NCI-H82 (cell line): ENCODE data around the gene ARPC4.
"Not testable (repeated sequence)": the region's sequence is repeated elsewhere in the genome, so short reads cannot be mapped to it uniquely, and the experiment has no call there.

Experiments
- DNase-seq: peaks from one replicate; lab custom pipeline; 2025; lab: John Stamatoyannopoulos, UW

The ARPC4 gene

GRCh38 chr3:9770276-9770812 lies 22.5 kb upstream of the ARPC4 start:
- DNase-seq = no peak

DNA sequence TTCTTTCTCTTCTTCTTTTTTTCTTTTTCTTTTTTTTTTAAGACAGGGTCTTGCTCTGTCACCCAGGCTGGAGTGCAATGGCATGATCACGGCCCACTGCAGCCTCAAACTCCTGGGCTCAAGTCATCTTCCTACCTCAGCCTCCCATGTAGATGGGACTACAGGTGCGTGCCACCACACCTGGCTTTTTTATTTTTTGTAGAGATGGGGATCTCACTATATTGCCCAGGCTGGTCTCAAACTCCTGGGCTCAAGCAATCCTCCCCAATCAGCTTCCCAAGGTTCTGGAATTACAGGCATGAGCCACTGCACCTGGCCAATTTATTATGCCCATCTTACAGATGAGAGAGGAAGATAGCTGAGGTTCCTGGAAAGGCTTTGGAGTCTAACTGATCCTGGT lies 21.9 kb upstream of the ARPC4 start:
- DNase-seq = not testable (repeated sequence)

DNA sequence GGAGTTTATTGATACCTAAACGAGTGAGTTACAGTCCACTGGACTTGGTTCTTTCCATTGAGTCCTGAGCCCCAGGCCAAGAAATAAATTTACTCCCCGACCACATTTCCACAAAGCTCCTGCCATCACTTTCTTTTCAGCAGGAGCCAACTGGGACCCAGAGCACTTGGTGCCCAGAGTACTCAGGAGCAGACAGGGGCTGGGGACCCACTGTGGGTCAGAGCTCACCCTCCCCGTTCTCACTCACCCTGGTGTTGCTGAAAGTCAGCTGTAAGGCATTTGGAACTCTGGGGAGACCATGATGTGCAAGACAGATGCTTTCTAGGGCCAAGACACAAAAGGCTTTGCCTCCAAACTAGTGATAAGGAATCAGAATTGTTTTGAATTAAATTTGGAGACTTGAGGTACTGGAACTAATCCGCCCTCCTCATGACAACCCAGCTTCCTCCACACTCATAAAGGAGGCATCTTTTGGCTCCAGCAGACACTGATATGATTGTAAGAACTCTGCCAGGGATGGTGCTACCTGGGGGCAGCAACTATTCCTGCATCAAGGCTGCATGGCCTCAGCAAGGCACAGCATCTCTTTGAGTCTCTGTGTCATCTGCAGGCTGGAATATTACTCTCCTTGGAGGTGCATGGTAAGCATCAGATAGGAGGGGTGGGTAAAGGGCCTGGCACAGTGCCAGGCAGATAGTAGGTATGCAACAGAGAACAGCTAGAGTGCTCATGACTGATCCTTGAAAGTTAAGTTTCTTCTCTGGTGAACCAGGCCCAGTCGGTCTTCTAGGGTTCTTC lies 15.8 kb upstream of the ARPC4 start:
- no peak for DNase-seq

GRCh38 chr3:9777694-9778021 lies 15.2 kb upstream of the ARPC4 start:
- no peak for DNase-seq

DNA sequence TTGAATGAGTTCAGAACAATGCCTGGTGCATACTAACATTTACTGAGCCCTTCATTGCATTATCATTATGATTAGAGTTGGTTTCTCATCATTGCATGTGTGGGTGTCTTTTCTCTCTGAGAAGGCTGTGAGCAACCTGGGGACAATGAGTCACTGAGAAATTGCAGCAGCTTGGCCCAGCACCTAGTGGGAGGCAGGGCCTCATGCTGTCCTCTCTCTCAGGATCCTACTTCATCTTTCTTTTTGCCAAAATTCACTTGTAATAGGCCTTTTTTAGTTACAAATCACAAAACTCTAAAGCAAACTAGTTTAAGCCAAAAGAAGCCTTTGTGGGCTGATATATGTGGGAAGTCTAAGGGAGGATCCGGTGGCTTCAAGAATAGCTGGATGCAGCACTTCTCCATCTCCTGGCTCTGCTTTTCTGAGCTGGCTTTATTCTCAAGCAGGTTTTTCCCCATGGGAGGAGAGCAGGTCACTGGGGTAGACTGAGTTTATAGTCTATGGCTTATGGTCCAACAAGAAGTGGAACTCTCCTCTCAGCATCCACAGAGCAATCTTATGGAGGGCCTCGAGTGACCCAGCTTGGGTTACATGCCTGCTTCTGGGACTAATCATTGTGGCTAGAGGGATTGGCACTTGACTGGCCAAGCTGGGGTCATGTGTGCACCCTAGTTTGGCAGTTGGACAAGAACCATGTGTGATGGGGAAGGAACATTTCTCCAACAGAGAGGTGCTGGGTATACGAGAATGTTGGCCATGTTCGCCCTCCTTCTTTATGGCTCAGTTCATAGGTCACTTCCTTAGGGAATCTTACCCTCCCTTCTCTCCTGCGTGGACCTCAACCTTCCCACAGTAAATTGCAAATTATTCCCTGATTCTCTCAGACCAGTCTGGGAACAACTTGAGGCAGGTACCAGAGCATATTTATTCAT lies 14.5 kb upstream of the ARPC4 start:
- DNase-seq = no peak

DNA sequence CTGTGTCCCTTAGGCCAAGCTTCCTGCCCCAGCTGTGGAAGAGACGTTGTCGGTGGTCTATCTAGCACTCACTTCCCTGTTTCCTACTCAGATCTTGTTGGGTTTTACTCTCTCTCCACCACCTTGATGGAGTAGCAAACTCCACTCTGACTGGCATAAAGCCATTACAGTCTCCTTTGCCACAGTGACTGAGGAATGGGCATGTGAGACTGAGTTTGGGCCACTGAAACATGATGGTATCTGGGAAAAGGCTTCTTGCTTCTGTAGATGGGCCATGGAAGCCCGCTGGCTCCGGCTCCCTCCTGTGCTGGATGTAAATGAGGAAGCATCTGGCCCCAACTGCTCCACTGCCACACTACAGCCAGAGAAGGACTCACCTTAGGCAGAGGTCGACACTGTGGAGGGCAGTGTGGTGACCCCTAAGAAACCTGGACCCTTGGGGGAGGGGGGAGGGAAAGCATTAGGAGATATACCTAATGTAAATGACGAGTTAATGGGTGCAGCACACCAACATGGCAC lies 13.7 kb upstream of the ARPC4 start:
- no peak for DNase-seq

DNA sequence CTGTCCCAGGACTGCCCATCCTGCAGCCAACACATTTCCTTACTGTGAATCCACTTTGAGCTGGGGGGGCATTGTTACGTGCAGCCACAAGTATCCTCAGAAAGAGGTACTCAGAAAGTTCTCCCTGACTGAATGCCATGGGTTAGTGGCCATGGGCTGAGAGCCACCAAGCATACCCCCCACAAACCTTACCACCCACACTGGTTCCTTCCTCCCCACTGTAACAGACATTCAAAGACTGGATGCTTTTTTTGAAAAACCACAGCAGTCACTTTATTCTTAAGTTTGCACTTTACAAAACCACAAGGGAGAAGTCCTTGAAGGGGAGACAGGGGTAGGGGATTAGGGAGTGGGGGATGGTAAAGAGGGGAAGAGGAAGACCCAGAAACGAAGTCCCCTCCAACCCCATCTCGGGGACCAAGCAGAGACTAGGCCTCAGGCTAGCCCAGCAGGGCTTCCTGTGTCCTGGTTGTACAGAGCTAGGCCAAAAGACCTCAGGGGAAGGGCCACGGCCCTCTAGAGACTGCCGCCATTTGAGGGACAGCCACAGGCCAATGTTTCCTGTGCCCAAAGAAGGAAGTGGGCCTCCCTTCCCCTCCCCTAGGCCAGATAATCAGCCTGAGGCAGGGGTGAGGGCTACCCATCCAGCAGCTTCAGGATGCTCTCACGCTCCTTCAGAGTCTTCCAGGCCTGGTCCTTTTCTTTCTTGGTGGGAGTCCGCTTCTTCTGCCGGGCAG lies 13.0 kb upstream of the ARPC4 start:
- no peak for DNase-seq

GRCh38 chr3:9780458-9780812 lies 12.4 kb upstream of the ARPC4 start:
- no peak for DNase-seq

DNA sequence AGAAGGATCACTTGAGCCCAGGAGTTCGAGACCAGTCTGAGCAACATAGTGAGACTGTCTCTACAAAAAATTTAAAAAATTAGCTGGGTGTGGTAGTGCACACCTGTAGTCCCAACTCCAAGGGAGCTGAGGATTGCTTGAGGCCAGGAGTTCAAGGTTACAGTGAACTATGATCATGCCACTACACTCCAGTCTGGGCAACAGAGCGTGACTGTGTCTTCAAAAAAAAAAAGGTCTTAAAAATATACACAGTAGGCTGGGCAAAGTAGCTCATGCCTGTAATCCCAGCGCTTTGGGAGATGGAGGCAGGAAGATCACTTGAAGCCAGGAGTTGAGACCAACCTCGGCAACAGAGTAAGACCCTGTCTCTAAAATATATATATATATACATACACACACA lies 12.0 kb upstream of the ARPC4 start:
- DNase-seq = no peak

DNA sequence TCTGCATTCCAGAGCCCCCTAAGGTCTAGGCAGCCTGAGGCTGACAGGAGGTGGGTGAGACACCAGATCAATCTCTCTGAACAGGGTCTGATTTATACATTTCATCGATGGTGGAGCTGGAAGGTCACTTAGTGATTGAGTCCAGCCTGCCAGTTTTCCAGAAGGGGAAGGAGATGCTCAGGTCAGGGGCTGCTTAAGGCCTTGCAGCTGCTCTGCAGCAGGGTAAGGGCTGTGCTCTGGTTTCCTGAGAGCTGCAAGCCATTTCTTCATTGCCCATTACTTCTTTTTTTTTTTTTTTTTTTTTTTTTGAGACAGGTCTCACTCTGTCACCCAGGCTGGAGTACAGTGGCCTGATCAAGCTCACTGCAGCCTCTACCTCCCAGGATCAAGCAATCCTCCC lies 11.3 kb upstream of the ARPC4 start:
- DNase-seq = no peak

DNA sequence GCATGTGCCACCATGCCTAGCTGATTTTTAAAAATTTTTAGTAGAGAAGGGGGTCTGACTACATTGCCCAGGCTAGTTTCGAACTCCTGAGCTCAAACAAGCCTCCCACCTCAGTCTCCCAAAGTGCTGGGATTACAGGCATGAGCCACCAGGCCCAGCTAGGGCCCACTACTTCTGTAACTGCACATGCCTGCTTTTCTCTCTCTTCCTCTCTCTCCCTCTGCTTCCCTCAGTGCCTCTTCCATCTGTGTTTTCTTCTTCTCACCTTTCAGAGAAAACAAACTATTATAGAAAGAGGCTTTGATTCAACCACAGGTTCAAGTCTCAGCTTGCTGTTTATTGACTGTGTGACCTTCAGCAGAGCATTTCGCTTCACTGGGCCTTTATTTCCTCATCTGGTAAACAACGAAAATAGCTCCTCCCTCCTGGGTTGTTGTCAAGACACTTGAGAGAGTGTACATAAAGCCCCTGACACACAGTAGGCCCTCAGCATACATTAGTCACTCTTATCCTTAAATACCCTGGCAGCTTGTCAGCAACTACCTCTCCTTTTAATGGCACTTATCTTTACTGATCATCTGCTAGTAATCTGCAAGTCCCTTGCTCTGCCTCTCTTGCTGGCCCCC lies 10.8 kb upstream of the ARPC4 start:
- no peak for DNase-seq

GRCh38 chr3:9782770-9783169 lies 10.1 kb upstream of the ARPC4 start:
- DNase-seq = peak; percentile 17

DNA sequence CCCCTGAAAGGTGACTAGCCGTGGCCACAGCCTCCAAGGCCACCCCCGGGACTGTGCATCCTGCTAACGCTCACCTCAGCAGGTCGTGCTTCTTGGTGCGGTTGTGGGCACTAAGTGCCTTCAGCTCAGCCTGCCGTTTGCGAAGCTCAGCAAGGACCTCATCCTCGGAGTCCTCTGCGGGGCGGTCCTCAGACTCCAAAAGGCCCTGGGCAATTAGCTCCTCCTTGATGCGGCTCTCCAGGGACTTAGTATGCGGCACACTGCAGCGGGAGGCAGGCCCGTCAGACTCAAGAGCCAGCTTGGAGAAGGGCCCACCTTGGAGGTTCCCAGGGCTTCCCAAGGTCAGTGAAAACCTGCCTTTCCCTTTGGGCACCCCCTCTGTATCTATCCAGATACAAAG lies 8.9 kb upstream of the ARPC4 start:
- DNase-seq = no peak

DNA sequence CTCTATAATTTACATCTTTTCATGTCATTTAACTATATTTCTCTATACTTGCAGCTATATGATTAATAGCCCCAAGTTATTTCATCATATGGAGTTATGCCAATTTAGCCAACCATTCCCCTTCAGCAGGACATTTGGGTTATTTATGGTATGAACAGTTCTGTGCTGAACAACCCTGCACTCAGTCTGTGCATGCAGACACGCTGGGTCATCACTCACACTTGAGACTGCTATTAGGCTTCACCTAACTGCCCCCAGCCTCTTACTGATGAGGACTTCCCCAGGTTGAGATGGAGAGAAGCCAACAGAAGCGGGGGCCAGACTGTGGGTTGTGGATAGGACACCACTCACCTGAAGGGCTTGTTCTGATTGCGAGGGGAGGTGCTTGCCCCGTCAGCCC lies 7.9 kb upstream of the ARPC4 start:
- no peak for DNase-seq

DNA sequence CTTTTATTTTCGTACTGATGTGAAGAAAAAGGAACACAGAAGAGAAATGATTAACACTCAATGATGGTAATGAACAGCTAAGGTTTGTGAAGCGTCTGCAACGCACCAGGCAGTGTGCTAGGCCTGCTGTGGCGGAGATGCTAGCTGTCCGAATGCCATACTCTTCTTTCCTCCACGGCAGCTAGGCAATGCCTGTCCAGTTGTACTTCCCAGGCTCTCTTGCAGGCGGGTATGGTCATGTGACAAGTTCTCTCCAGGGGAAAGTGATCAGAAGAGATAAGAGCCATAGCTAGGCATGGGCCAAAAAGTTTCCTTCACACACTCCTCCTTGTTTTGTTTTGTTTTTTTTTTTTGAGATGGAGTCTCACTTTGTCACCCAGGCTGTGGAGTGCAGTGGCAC lies 7.3 kb upstream of the ARPC4 start:
- no peak for DNase-seq

DNA sequence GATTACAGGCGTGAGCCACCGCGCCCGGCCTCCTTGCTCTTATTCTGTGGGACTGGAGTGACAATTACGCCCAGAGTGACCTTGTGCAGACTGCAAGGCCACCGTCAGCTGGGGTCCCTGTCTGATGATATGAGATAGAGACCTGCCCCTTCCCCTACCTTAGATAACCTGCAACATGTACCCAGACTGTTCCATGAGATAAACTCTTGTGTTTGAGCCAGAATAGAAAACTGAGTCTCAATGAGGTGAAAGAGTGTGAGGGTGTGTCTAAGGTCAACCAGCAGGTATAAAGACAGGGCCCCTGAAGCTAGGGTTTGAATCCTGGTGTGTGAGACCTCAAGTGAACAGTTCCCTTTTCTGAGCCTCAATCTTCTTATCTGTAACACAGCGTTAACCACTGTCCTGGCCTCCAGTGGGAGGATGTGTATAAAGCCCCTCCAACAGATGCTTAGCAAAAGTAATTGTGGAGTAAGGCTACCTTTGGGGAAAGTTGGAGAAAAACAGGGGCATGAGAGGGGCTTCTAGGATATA lies 6.6 kb upstream of the ARPC4 start:
- DNase-seq = no peak

- DNase-seq = no peak
Observed at GRCh38 chr3:9786825-9787669, 5.8 kb upstream of the ARPC4 start.

DNA sequence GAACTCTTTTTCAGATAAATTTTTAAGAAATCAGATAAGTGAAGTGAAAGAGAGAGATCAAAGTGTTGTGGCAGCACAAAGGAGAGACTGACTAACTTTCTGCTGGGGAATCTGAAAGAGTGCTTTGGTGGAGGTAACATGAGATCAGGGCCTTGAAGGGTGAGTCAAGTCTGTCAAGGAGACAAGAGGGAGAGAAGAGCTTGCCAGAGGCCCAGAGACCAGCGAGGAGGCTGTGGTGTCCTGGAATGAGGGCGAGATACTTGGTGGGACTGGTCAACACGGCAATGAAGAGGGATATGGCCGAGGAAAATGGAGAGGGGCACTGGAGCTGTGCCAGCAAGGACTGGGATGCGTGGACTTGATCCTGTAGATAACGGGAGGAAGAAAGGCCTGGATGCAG lies 5.2 kb upstream of the ARPC4 start:
- DNase-seq = no peak

- DNase-seq = no peak
Observed at GRCh38 chr3:9791127-9791526, 1.8 kb upstream of the ARPC4 start.

- no peak for DNase-seq
Observed at GRCh38 chr3:9791790-9792404, 985 bp upstream of the ARPC4 start.
